ENCODE results near the gene C19orf12. TPM values are rescaled to one million over a fixed set of nuclear protein-coding genes. Genes with fewer than 3 reads are reported as not detected.

C19orf12 gene
- total and polyA plus RNA-seq, 2 of the 13 experiments (the other 11 are each of a cell fraction or from before 2014, with no cell fraction given) = 17.7 to 34.4 TPM

GRCh38 chr19:29708554-29709439, 6.3 kb downstream of the C19orf12 start (continued):
- TF ChIP-seq ZNF569 (CRISPR knock-in tag; IDR thresholded peaks at IDR 0.05; ENCODE audit: borderline replicate concordance) (no peak), MAF1 (CRISPR knock-in tag; IDR thresholded peaks at IDR 0.05; ENCODE audit: borderline replicate concordance) (no peak), KDM2A (CRISPR knock-in tag; IDR thresholded peaks at IDR 0.05; ENCODE audit: borderline replicate concordance, low read depth) (0 out of 2 replicates have a peak, but pooled peaks have one; percentile 39), ZNF160 (CRISPR knock-in tag; IDR thresholded peaks at IDR 0.05) (no peak), NFRKB (IDR thresholded peaks at IDR 0.05) (no peak), THRA (CRISPR knock-in tag; IDR thresholded peaks at IDR 0.05; ENCODE audit: borderline replicate concordance) (no peak), ZNF614 (CRISPR knock-in tag; IDR thresholded peaks at IDR 0.05; ENCODE audit: borderline replicate concordance) (no peak), NFYB (CRISPR knock-in tag; IDR thresholded peaks at IDR 0.05) (peak; percentile 13; the same call in 1 of the 2 replicates), ATF5 (CRISPR knock-in tag; IDR thresholded peaks at IDR 0.05; ENCODE audit: low read depth) (no peak), SOX13 (IDR thresholded peaks at IDR 0.05) (peak; percentile 37; the same call in 1 of the 2 replicates), SOX13 (CRISPR knock-in tag; conservative IDR thresholded peaks at IDR 0.05 in 1 of 2, IDR thresholded peaks at IDR 0.05 in 1 of 2) (peak in 1 of 2 experiments; percentile 59; a peak in 2 of 4 replicates), NRL (CRISPR knock-in tag; IDR thresholded peaks at IDR 0.05; ENCODE audit: borderline replicate concordance) (no peak), ZNF280D (CRISPR knock-in tag; IDR thresholded peaks at IDR 0.05) (peak; percentile 22; the same call in 1 of the 2 replicates), ZNF670 (CRISPR knock-in tag; IDR thresholded peaks at IDR 0.05; ENCODE audit: borderline replicate concordance) (0 out of 2 replicates have a peak, but pooled peaks have one; percentile 34), MEIS2 (CRISPR knock-in tag; IDR thresholded peaks at IDR 0.05) (0 out of 2 replicates have a peak, but pooled peaks have one; percentile 15), IRF1 (CRISPR knock-in tag; IDR thresholded peaks at IDR 0.05; ENCODE audit: low read depth) (no peak), HCFC1 (IDR thresholded peaks at IDR 0.05; ENCODE audit: low read depth, low read length) (no peak), HNRNPL (IDR thresholded peaks at IDR 0.05; ENCODE audit: low read depth, low read length) (peak; percentile 78; the same call in 1 of the 2 replicates), ZNF639 (CRISPR knock-in tag; conservative IDR thresholded peaks at IDR 0.05) (no peak)
